ENCODE data around the gene PTPRN. TPM values are rescaled to one million over a fixed set of nuclear protein-coding genes. Genes with fewer than 3 reads are reported as not detected.
"Not testable (repeated sequence)": the region's sequence is repeated elsewhere in the genome, so short reads cannot be mapped to it uniquely, and the experiment has no call there.

PTPRN gene
- total and polyA plus RNA-seq, 4 donors: 0.11 to 2.6 (median 0.22) TPM

- WGBS, 2 donors: 76 to 88% methylated on average over 5 of the region's 5 CpGs
- Histone ChIP-seq H3K9ac (ENCODE audit: insufficient read depth in 1 of 2, low read length in 2 of 2) (no peak overlapping the region), H3K27me3 (ENCODE audit: control insufficient read depth in 3 of 3, insufficient read depth in 3 of 3, low read length in 2 of 3) (peaks cover 0 to 3% (median 0%) of the 10 kb centered on the region in 3 donors), H3K27ac (ENCODE audit: low read depth in 1 of 2, low read length in 1 of 2) (no peak overlapping the region), H3K4me1 (ENCODE audit: control insufficient read depth in 5 of 5, insufficient read depth in 5 of 5, low read length in 5 of 5) (no peaks in the 10 kb centered on the region), H3K9me3 (ENCODE audit: control insufficient read depth in 4 of 4, insufficient read depth in 3 of 4, low read length in 3 of 4) (peaks cover 0 to 2% (median 0%) of the 10 kb centered on the region in 4 donors), H3K36me3 (ENCODE audit: control insufficient read depth in 4 of 4, insufficient read depth in 4 of 4, low read length in 4 of 4) (no peaks in the 10 kb centered on the region), H3K4me3 (no peak overlapping the region)
- ATAC-seq (ENCODE audit: insufficient read depth, low FRiP score): no peak
- TF ChIP-seq, protein P1, sequence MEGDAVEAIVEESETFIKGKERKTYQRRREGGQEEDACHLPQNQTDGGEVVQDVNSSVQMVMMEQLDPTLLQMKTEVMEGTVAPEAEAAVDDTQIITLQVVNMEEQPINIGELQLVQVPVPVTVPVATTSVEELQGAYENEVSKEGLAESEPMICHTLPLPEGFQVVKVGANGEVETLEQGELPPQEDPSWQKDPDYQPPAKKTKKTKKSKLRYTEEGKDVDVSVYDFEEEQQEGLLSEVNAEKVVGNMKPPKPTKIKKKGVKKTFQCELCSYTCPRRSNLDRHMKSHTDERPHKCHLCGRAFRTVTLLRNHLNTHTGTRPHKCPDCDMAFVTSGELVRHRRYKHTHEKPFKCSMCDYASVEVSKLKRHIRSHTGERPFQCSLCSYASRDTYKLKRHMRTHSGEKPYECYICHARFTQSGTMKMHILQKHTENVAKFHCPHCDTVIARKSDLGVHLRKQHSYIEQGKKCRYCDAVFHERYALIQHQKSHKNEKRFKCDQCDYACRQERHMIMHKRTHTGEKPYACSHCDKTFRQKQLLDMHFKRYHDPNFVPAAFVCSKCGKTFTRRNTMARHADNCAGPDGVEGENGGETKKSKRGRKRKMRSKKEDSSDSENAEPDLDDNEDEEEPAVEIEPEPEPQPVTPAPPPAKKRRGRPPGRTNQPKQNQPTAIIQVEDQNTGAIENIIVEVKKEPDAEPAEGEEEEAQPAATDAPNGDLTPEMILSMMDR (IDR thresholded peaks at IDR 0.05; ENCODE audit: control extremely low read depth, extremely low read depth): no peak
- DNase-seq: no peak
Measured at GRCh38 chr2:219266232-219266631, 43.0 kb downstream of the PTPRN start.

GRCh38 chr2:219261024-219261855, 48.0 kb downstream of the PTPRN start:
- H3K9me3 ChIP-seq (ENCODE audit: control insufficient read depth in 4 of 4, insufficient read depth in 3 of 4, low read length in 3 of 4): no peaks in the 10 kb centered on the region

DNA sequence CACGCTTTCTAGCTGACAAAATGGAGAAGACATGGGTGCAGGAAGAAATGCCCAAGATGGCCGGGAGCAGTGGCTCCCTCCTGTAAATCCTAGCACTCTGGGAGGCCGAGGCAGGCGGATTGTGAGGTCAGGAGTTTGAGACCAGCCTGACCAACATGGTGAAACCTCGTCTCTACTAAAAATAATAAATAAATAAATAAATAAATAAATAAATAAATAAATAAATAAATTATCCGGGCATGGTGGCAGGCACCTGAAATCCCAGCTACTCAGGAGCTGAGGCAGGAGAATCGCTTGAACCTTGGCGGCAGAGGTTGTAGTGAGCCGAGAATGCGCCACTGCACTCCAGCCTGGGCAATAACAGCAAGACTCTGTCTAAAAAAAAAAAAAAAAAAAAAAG, 50.3 kb downstream of the PTPRN start:
- not testable (repeated sequence) for DNase-seq; H3K27ac ChIP-seq (ENCODE audit: low read depth in 1 of 2, low read length in 1 of 2); H3K36me3 ChIP-seq (ENCODE audit: control insufficient read depth in 4 of 4, insufficient read depth in 4 of 4, low read length in 4 of 4); H3K9ac ChIP-seq (ENCODE audit: insufficient read depth in 1 of 2, low read length in 2 of 2); H3K9me3 ChIP-seq (ENCODE audit: control insufficient read depth in 4 of 4, insufficient read depth in 3 of 4, low read length in 3 of 4); ATAC-seq (ENCODE audit: insufficient read depth, low FRiP score); H3K4me3 ChIP-seq; H3K4me1 ChIP-seq (ENCODE audit: control insufficient read depth in 5 of 5, insufficient read depth in 5 of 5, low read length in 5 of 5)
- WGBS, 2 donors: 89 to 91% methylated on average over 10 of the region's 10 CpGs
- H3K27me3 ChIP-seq (ENCODE audit: control insufficient read depth in 3 of 3, insufficient read depth in 3 of 3, low read length in 2 of 3): peaks cover 0 to 32% (median 32%) of the 10 kb centered on the region in 3 donors

More at GRCh38 chr2:219261024-219261855, 48.0 kb downstream of the PTPRN start:
- Histone ChIP-seq H3K4me3 (no peak overlapping the region), H3K27ac (ENCODE audit: low read depth in 1 of 2, low read length in 1 of 2) (no peak overlapping the region), H3K36me3 (ENCODE audit: control insufficient read depth in 4 of 4, insufficient read depth in 4 of 4, low read length in 4 of 4) (no peaks in the 10 kb centered on the region), H3K27me3 (ENCODE audit: control insufficient read depth in 3 of 3, insufficient read depth in 3 of 3, low read length in 2 of 3) (peaks cover 0 to 13% (median 12%) of the 10 kb centered on the region in 3 donors), H3K9ac (ENCODE audit: insufficient read depth in 1 of 2, low read length in 2 of 2) (no peak overlapping the region), H3K4me1 (ENCODE audit: control insufficient read depth in 5 of 5, insufficient read depth in 5 of 5, low read length in 5 of 5) (no peaks in the 10 kb centered on the region)
- DNase-seq (no peak), ATAC-seq (ENCODE audit: insufficient read depth, low FRiP score) (no peak)
- TF ChIP-seq, protein P1 (IDR thresholded peaks at IDR 0.05; ENCODE audit: control extremely low read depth, extremely low read depth): no peak
- 45 to 56% methylated on average over 5 of the region's 5 CpGs for WGBS, 2 donors

DNA sequence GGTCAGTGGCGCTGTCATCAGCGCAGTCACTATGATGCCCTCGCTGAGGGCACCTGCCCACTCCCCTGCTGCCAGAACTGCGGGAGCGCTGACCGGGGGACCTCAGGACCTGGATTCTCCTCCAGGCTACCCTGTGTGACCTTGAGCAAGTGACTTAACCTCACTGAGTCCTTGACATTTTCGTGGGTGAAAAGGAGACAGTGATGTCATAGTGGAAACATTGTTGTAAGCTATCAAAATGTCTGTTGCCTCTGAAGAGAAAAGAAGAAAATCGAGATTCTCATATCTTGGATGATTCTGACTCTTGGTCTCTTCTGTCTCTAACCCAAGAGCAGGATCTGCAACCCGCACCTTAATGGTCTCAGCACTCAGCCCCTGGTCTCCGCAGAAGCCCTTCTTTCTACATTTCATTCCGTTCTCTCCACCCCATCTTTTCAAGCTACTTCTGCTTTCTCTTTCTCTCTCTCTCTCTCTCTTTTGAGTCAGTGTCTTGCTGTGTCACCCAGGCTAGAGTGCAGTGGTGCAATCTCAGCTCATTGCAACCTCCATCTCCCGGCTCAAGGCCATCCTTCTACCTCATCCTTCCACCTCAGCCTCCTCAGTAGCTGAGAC, 54.5 kb downstream of the PTPRN start:
- TF ChIP-seq, protein P1 (IDR thresholded peaks at IDR 0.05; ENCODE audit: control extremely low read depth, extremely low read depth): no peak
- DNase-seq (no peak), ATAC-seq (ENCODE audit: insufficient read depth, low FRiP score) (no peak)
- peaks cover 0 to 51% (median 38%) of the 10 kb centered on the region in 3 donors for H3K27me3 ChIP-seq (ENCODE audit: control insufficient read depth in 3 of 3, insufficient read depth in 3 of 3, low read length in 2 of 3)
- peaks cover 0 to 7% (median 0%) of the 10 kb centered on the region in 4 donors for H3K36me3 ChIP-seq (ENCODE audit: control insufficient read depth in 4 of 4, insufficient read depth in 4 of 4, low read length in 4 of 4)
- no peaks in the 10 kb centered on the region for H3K9me3 ChIP-seq (ENCODE audit: control insufficient read depth in 4 of 4, insufficient read depth in 3 of 4, low read length in 3 of 4)
- H3K27ac ChIP-seq (ENCODE audit: low read depth in 1 of 2, low read length in 1 of 2): peak overlapping the region; percentile 51 to 84
- H3K4me1 ChIP-seq (ENCODE audit: control insufficient read depth in 5 of 5, insufficient read depth in 5 of 5, low read length in 5 of 5): peaks cover 0 to 27% (median 17%) of the 10 kb centered on the region in 5 donors
- 11 to 19% methylated on average over 12 of the region's 12 CpGs for WGBS, 2 donors
- H3K4me3 ChIP-seq: peak overlapping the region; percentile 37
- peak overlapping the region in 1 of 2 donors; percentile 10 for H3K9ac ChIP-seq (ENCODE audit: insufficient read depth in 1 of 2, low read length in 2 of 2)
